ENCODE results near the gene FAM117A. TPM values are rescaled to one million over a fixed set of nuclear protein-coding genes. Genes with fewer than 3 reads are reported as not detected.

Gene FAM117A
- 10 to 100 TPM; 18.0 to 21.8 (median 20.2) TPM for polyA plus RNA-seq (ENCODE audit: insufficient read length in 4 of 4)

GRCh38 chr17:49763735-49764558 lies at the start of gene FAM117A:
TSS of gene FAM117A (minus strand) at chr17:49764131. CDS start at chr17:49764087, 44 bp downstream.
- DNase-seq (ENCODE audit: low read depth in 4 of 4, low spot score in 3 of 4) = peak; percentile 89 to 99 (median 96)

DNA sequence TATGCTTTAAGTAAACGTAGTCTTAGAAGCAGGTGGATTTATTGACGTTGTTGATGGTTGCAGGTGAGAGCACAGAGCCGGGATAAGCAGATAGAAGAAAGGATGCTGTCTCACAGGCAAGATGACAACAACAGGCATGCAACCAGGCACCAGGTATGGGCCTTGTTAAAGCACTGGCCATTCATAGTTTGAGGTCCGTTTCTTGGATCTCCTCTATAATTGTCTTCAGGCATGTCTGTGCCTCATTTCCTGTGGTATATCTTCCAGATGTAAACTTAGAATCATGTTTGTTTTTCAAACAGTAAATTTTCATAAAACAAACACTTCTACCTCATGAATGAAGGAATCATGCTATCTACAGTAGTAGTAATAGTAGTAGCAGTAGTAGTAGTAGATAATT lies 45.1 kb upstream of the FAM117A start:
- DNase-seq (ENCODE audit: low read depth in 4 of 4, low spot score in 3 of 4) = no peak

GRCh38 chr17:49798738-49799137 lies 34.8 kb upstream of the FAM117A start:
- DNase-seq (ENCODE audit: low read depth in 4 of 4, low spot score in 3 of 4) = no peak

DNA sequence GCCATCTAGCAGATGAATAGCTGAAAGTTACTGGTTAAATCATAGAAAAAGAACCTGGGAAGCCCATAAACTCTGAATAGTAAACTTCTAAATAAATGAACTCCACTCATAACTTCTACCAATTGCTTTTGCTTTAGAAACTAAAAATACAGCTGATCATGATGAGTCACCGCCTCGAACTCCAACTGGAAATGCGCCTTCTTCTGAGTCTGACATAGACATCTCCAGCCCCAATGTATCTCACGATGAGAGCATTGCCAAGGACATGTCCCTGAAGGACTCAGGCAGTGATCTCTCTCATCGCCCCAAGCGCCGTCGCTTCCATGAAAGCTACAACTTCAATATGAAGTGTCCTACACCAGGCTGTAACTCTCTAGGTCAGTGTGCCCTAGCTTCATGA lies 34.3 kb upstream of the FAM117A start:
- no peak for DNase-seq (ENCODE audit: low read depth in 4 of 4, low spot score in 3 of 4)

DNA sequence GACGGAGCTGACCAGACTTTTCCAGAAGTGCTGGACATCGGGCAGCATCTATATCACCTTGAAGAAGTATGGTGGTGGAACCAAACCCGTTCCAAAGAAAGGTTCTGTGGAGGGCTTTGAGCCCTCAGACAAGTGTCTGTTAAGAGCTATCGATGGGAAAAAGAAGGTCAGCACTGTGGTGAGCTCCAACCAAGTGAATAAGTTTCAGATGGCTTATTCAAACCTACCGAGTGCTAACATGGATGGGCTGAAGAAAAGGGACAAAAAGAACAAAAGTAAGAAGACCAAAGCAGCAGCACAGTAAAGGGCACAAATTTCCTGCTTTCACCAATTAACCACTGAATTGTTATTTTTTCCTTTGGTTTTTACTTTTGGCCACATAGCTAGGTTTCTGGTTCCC lies 31.4 kb upstream of the FAM117A start:
- no peak for DNase-seq (ENCODE audit: low read depth in 4 of 4, low spot score in 3 of 4)

GRCh38 chr17:49793309-49793708 lies 29.4 kb upstream of the FAM117A start:
- DNase-seq (ENCODE audit: low read depth in 4 of 4, low spot score in 3 of 4) = no peak

DNA sequence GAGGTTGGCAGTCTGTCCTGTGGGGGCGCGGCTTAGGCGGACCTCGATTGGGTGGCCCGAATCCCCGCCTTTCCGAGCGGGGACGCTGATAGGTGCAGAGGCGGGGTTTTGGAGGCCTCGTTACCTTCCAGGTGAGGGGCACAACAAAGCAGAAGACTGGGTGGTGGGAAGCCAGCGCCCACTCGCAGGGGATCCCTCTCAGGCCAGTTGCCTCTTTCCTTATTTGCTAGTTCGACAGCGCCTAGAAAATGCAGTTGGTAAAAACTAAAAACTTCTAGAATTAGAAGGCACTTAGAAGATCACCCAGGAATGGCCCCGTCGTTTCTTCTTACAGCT lies 25.3 kb upstream of the FAM117A start:
- no peak for DNase-seq (ENCODE audit: low read depth in 4 of 4, low spot score in 3 of 4)

DNA sequence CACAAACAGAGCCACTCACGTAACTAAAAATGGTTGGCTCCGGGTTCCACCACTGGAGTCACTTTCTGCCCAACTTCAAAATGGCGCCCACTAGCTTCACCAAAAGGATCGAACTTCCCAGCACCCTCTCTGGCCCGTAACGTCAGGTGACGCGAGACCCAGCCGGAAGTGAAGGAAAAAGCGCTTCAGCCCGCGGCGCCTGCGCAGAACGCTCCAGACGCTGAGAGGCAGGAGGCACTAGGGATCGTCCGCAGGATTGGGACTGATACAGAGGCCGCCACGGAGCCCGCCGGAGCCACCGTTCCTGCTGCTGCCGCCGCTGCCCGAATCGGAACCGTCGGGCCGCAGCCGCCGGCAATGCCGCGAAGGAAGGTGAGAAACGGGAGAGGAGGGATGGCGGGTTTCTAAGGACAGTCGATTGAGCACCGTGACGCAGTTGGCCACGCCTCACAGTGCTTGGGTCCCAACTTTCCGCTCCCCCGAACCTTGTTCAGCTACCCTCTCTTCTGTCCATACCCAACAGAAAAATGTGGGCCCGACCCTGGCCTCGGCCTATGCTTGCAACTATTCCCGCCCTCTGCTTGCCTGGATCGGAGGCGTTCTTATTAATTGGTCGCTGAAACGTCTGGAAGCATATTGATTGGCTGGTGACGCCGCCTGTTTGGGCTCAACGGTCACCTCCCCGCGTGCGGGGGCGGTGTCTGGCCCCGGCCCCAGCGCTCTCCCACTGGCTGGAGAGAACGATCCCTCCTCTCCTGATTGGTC lies 24.7 kb upstream of the FAM117A start, which contains the start of gene KAT7:
Gene KAT7, plus strand, starts transcription at position 204 of the 765 bp plus-strand sequence. Its CDS starts 154 bp downstream, at position 358.
- DNase-seq (ENCODE audit: low read depth in 4 of 4, low spot score in 3 of 4) = peak; percentile 96 to 100 (median 99)

GRCh38 chr17:49787884-49788477 lies 24.1 kb upstream of the FAM117A start:
- DNase-seq (ENCODE audit: low read depth in 4 of 4, low spot score in 3 of 4) = peak in 2 of 4 donors; percentile 24 to 60

GRCh38 chr17:49784636-49785035 lies 20.7 kb upstream of the FAM117A start:
- DNase-seq (ENCODE audit: low read depth in 4 of 4, low spot score in 3 of 4) = no peak

GRCh38 chr17:49783791-49784190 lies 19.9 kb upstream of the FAM117A start:
- no peak for DNase-seq (ENCODE audit: low read depth in 4 of 4, low spot score in 3 of 4)

DNA sequence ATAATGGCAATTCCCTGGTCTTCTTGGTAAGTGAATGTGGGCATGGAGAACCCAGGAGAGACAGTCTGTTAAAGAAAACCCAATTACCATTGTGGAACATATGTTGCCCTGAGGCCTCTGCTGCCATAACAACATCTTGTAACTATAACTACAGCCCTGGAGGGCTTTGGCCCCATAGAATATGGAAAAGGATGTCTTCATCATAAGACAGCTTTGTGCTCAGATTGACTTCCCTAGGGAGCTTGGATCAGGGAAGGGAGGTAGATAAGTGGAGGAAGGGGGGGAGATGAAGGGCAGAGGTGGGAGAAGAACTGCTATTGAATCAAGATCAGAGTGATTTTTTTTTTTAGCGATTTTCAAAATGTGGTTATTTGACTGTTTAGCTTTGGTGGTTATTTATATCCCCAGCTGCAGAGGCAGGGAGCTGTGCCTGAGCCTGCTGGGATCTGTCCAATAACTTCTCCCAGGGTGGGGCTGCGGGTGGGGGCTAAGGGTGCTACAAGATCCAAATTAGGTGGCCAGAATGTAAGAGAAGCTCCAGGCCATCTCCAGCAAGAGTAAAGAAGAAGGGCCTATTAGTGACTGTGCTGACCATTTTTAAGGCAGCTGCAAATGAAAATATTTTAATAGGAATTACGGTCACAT lies 19.3 kb upstream of the FAM117A start:
- no peak for DNase-seq (ENCODE audit: low read depth in 4 of 4, low spot score in 3 of 4)

DNA sequence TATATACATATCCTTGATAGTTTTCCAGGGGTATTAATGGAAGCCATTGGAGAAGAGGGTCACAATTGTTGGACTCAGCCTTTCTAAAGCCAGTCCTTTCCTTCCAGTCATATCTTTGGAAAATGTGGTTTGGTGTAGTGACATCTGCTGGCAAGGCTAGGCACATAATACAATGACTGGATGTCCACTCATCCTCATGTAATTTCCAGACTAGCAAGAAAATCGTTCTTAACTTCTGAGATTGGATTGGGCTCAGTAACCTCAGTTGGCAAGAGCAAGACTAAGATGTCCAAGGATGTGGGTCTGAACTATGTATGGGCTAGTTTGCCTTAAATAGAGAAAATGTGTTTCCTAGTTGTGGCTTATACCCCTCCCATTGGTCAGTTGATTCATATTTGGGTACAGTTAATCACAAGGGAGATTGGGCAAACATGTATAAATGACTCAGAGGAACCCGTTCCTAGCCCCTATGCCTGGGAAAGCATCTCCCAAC lies 15.9 kb upstream of the FAM117A start:
- no peak for DNase-seq (ENCODE audit: low read depth in 4 of 4, low spot score in 3 of 4)

DNA sequence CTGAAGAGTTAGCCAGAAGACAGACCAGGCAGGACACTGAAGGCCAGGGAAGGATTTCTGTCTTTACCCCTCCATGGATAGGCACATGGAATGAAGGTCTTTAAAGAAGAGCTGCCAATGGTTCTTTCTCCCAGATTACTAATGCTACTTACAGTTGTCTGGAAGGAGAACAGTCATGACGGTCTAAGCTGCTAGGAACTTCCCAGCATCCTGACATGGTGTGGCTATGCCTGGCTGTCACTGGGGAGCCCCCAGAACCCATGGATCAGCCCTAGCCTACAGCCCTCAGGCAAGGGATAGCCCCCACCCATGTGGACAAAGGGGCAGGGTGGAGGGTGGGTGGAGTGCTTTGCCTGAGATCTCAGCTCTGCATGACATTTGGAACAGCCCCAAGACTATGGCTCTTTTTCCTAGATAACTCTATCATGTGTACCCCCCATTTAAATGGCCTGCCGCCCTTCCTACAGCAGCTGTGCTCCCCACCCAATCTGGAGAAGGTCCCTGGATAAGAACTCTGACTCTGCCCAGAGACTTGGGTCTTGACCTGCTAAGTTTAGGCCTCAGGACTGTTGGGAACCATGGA lies 15.3 kb upstream of the FAM117A start:
- DNase-seq (ENCODE audit: low read depth in 4 of 4, low spot score in 3 of 4) = no peak

DNA sequence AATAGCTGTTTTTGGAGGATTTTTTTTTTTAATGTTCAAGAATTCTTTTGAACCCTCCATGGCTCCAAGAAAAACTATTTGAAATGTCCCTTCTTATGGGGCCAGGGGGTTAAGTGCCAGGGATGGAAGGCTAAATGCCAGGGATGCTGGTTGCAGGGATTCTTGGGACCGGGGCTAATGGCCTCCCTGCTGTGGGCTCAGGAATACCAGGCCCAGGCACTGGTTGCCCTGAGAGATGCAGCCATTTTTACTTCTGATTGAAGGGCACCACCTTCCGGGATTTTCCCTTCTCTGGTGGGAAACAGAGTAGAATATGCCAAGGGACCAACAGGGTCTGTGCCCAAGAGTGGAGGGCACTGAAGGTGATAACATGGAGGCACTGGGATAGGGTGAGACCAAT lies 13.6 kb upstream of the FAM117A start:
- no peak for DNase-seq (ENCODE audit: low read depth in 4 of 4, low spot score in 3 of 4)

GRCh38 chr17:49776551-49777300 lies 12.8 kb upstream of the FAM117A start:
- DNase-seq (ENCODE audit: low read depth in 4 of 4, low spot score in 3 of 4) = no peak

DNA sequence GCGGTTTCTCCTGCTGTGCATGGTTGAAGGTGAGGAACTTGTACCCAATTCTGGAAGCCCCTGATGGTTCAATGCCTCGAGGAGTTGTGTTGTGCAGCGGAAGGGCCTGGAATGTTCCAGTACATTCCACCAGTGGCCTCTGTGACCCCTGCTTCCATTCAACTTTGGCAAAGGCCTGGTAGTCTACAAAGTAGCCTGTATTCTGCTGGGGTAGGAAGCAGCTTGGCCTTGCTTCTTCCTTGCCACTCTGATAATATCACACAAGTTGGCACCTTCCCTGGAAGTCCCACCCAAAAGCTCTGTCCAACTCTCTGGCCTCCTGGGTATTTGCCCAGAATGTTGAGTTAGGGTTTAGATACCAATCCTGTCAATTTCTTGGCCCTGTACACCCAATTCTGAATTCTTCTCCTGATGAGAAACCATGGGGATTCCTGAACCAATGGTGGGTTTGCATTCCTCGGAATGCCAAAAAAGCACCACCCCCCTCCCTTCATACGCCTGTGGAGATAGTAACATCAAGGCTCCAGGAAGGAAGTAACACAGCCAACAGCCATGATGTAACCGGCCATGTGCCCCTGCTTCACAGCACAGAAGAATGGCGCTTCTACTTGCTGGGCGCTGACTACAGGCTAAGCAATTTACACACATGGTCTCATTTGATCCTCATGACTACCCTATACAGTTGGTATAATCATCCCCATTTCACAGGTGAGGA lies 11.8 kb upstream of the FAM117A start:
- no peak for DNase-seq (ENCODE audit: low read depth in 4 of 4, low spot score in 3 of 4)

DNA sequence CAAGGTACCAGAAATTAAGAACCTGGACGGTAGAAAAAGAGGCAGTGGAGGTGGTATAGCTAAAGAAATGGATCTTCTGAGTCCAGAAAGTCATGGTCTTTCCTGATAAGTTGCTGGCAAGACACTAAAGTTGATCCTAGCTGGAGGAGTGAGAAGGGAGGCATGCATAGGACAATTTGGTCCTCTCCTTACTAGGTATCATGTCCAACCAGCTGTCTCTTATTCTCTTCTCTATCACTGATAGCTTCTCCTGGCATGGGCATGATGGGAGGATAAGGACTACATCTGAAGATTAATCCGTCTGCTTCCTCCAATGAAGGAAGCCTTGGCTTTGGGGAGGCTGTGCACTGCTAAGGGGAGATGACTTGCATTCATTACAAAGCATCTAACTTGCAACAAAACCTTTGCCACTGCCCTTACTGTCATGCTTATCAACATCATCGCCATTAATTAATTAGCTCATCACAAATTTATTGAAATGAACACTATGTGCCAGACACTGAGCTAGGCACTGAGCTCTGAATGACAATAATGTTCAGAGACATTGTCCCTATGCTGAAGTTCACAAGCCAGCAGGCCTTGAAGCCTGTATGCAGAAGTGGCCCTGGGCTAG lies 3.1 kb upstream of the FAM117A start:
- no peak for DNase-seq (ENCODE audit: low read depth in 4 of 4, low spot score in 3 of 4)
